DND-41 (cell line): Measurements from ENCODE around the gene MFAP2.
"Not testable (repeated sequence)": the region's sequence is repeated elsewhere in the genome, so short reads cannot be mapped to it uniquely, and the experiment has no call there.

Experiments
- ATAC-seq: fragments of 200-7000 bp; cut with Tn5 transposase; 3 replicates; pipeline ENCODE4 v1.9.1; 2021; ENCODE audit warnings: low read depth; ENCODE audit not compliant: insufficient read depth
- DNase-seq: peaks from one replicate; pipeline ENCODE4 v3.0.0-alpha.2; 2020
- H2AFZ ChIP-seq: 2 replicates; pipeline ENCODE4 v1.6.0; 2012; ENCODE audit warnings: low read depth, low read length
- H3K27ac ChIP-seq: 2 replicates; pipeline ENCODE4 v1.5.1; 2012; ENCODE audit warnings: low read length, inconsistent platforms
- H3K27me3 ChIP-seq: fragments of 200-600 bp; sonication (generic); 2 replicates; pipeline ENCODE4 v1.6.0; 2012; ENCODE audit warnings: low read length, mild to moderate bottlenecking, inconsistent platforms; ENCODE audit not compliant: insufficient read depth, poor library complexity
- H3K36me3 ChIP-seq: 2 replicates; pipeline ENCODE4 v1.5.1; 2012; ENCODE audit warnings: low read length, inconsistent platforms; ENCODE audit not compliant: insufficient read depth
- H3K4me1 ChIP-seq: 2 replicates; pipeline ENCODE4 v1.5.1; 2012; ENCODE audit warnings: mild to moderate bottlenecking, low read length; ENCODE audit not compliant: insufficient read depth
- H3K4me2 ChIP-seq: 2 replicates; pipeline ENCODE4 v1.6.0; 2012; ENCODE audit warnings: mild to moderate bottlenecking, moderate library complexity, low read length, inconsistent platforms; ENCODE audit not compliant: insufficient read depth
- H3K4me3 ChIP-seq, 2 experiments: fragments of 200-600 bp in 1 of 2; shearing (Covaris generic) in 1 of 2; 2 replicates each; pipeline ENCODE4 v1.5.1; 2012 to 2016; ENCODE audit warnings: inconsistent platforms in 2 of 2, low read length in 2 of 2, mild to moderate bottlenecking in 2 of 2, low read depth in 1 of 2, moderate library complexity in 1 of 2
- H3K79me2 ChIP-seq: 2 replicates; pipeline ENCODE4 v1.6.0; 2012; ENCODE audit warnings: low read length, inconsistent platforms; ENCODE audit not compliant: insufficient read depth
- H3K9ac ChIP-seq: 2 replicates; pipeline ENCODE4 v1.6.0; 2012; ENCODE audit warnings: low read depth, mild to moderate bottlenecking, inconsistent platforms, low read length, moderate library complexity
- H3K9me3 ChIP-seq: 2 replicates; pipeline ENCODE4 v1.5.1; 2012; ENCODE audit warnings: low read length, moderate library complexity, mild to moderate bottlenecking, inconsistent platforms; ENCODE audit not compliant: insufficient read depth, severe bottlenecking
- H4K20me1 ChIP-seq: 2 replicates; pipeline ENCODE4 v1.6.0; 2012; ENCODE audit warnings: low read length; ENCODE audit not compliant: insufficient read depth
- CTCF ChIP-seq: IDR thresholded peaks from 2 replicates; pipeline ENCODE4 v1.5.1; 2012; ENCODE audit warnings: borderline replicate concordance, low read length, moderate library complexity, mild to moderate bottlenecking; ENCODE audit not compliant: poor library complexity, severe bottlenecking; ENCODE audit errors: extremely low read depth
- EZH2 ChIP-seq: IDR thresholded peaks from 3 replicates; pipeline ENCODE4 v1.6.1; 2012; ENCODE audit warnings: borderline replicate concordance, low read depth, mild to moderate bottlenecking, moderate library complexity, low read length, inconsistent platforms; ENCODE audit not compliant: severe bottlenecking

The MFAP2 gene

GRCh38 chr1:16965486-16966067, 14.8 kb downstream of the MFAP2 start:
- Histone ChIP-seq H3K4me3 (no peak overlapping the region), H3K36me3 (peaks cover 14% of the 10 kb centered on the region), H3K9me3 (no peaks in the 10 kb centered on the region), H3K4me2 (no peak overlapping the region), H3K27ac (no peak overlapping the region), H3K9ac (no peak overlapping the region), H3K79me2 (no peaks in the 10 kb centered on the region), H3K4me1 (no peaks in the 10 kb centered on the region), H2AFZ (no peak overlapping the region), H3K27me3 (no peaks in the 10 kb centered on the region), H4K20me1 (no peaks in the 10 kb centered on the region)
- TF ChIP-seq EZH2: no peak
- no peak for TF ChIP-seq CTCF
- ATAC-seq: no peak
- no peak for DNase-seq

- H3K9ac ChIP-seq, H3K4me3 ChIP-seq, H3K27ac ChIP-seq, DNase-seq, H3K79me2 ChIP-seq, H4K20me1 ChIP-seq, H3K9me3 ChIP-seq, H3K4me2 ChIP-seq, ATAC-seq, H3K4me1 ChIP-seq, H3K27me3 ChIP-seq, H2AFZ ChIP-seq: not testable (repeated sequence)
- peaks cover 14% of the 10 kb centered on the region for H3K36me3 ChIP-seq
These were observed 16.3 kb downstream of the MFAP2 start for GRCh38 chr1:16964169-16964568.

GRCh38 chr1:16961297-16962133, 18.9 kb downstream of the MFAP2 start:
- H3K36me3 ChIP-seq: peaks cover 10% of the 10 kb centered on the region
- no peak overlapping the region for H2AFZ ChIP-seq
- H3K4me2 ChIP-seq: no peak overlapping the region
- no peak overlapping the region for H3K4me3 ChIP-seq
- no peaks in the 10 kb centered on the region for H3K4me1 ChIP-seq
- H3K79me2 ChIP-seq: no peaks in the 10 kb centered on the region
- no peak overlapping the region for H3K9ac ChIP-seq
- TF ChIP-seq EZH2 (no peak), CTCF (no peak)
- H3K27ac ChIP-seq: no peak overlapping the region
- H4K20me1 ChIP-seq: no peaks in the 10 kb centered on the region
- H3K27me3 ChIP-seq: no peaks in the 10 kb centered on the region
- no peaks in the 10 kb centered on the region for H3K9me3 ChIP-seq
- no peak for ATAC-seq
- DNase-seq: no peak

GRCh38 chr1:16960560-16961296, 19.7 kb downstream of the MFAP2 start:
- no peaks in the 10 kb centered on the region for H3K79me2 ChIP-seq
- no peak overlapping the region for H3K27ac ChIP-seq
- no peak for ATAC-seq
- H3K4me2 ChIP-seq: no peak overlapping the region
- H4K20me1 ChIP-seq: no peaks in the 10 kb centered on the region
- no peak overlapping the region for H2AFZ ChIP-seq
- no peaks in the 10 kb centered on the region for H3K4me1 ChIP-seq
- no peaks in the 10 kb centered on the region for H3K9me3 ChIP-seq
- no peak overlapping the region for H3K4me3 ChIP-seq
- H3K27me3 ChIP-seq: no peaks in the 10 kb centered on the region
- H3K9ac ChIP-seq: no peak overlapping the region
- peaks cover 10% of the 10 kb centered on the region for H3K36me3 ChIP-seq
- DNase-seq: no peak
- TF ChIP-seq EZH2 (no peak), CTCF (no peak)
